ENCODE data around the gene CAPRIN2.

The CAPRIN2 gene

GRCh38 chr12:30754750-30755394 lies at the start of gene CAPRIN2:
Gene CAPRIN2 (minus strand): TSS chr12:30754951. CDS start chr12:30753520, 1,431 bp downstream.
- peak; percentile 95 for DNase-seq (ENCODE audit: low read depth)

GRCh38 chr12:30797689-30798088 lies 42.9 kb upstream of the CAPRIN2 start:
- peak; percentile 22 for DNase-seq (ENCODE audit: low read depth)

- peak; percentile 74 for DNase-seq (ENCODE audit: low read depth)
Observed at GRCh38 chr12:30796891-30797371, 42.2 kb upstream of the CAPRIN2 start.

GRCh38 chr12:30796313-30796780 lies 41.6 kb upstream of the CAPRIN2 start:
- peak; percentile 64 for DNase-seq (ENCODE audit: low read depth)

GRCh38 chr12:30795410-30796312 lies 40.9 kb upstream of the CAPRIN2 start:
- DNase-seq (ENCODE audit: low read depth): peak; percentile 91

DNA sequence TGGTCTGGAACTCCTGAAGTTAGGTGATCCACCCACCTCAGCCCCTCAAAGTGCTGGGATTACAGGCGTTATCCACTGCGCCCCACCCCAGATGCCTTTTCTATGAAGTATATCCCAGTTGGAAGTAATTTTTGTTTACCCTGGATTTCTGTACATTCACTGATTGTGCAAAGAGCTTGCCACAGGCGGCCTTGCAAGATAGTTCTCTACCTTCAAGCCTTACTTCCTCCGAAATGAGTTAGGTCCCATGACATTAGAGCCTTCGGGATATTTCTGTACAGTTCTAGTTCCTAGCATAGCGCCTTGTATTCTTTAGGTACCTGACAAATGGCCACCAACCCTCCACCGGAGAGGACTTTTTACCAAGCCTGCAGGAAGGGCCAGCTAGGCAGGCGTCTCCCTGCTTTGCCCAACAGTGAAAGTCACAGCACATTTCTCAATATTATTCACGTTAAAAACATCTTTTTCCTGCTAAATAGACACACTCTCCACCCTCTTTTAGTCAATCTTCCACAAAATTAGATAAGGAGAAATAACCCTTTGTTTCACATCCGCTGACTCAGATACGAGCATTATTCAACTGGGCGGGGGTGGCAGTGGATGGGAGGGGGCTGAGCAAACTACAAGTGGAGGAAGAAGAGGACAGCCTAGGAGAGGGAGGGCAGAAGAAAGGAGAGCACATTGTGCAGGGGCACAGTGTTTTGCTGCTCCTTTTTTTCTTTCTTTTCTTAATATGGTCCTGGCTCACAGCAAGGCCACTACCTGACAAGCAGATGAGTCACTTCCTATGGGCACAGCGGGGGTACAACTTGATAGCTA lies 40.0 kb upstream of the CAPRIN2 start:
- peak; percentile 92 for DNase-seq (ENCODE audit: low read depth)

GRCh38 chr12:30794020-30794419 lies 39.3 kb upstream of the CAPRIN2 start:
- no peak for DNase-seq (ENCODE audit: low read depth)

DNA sequence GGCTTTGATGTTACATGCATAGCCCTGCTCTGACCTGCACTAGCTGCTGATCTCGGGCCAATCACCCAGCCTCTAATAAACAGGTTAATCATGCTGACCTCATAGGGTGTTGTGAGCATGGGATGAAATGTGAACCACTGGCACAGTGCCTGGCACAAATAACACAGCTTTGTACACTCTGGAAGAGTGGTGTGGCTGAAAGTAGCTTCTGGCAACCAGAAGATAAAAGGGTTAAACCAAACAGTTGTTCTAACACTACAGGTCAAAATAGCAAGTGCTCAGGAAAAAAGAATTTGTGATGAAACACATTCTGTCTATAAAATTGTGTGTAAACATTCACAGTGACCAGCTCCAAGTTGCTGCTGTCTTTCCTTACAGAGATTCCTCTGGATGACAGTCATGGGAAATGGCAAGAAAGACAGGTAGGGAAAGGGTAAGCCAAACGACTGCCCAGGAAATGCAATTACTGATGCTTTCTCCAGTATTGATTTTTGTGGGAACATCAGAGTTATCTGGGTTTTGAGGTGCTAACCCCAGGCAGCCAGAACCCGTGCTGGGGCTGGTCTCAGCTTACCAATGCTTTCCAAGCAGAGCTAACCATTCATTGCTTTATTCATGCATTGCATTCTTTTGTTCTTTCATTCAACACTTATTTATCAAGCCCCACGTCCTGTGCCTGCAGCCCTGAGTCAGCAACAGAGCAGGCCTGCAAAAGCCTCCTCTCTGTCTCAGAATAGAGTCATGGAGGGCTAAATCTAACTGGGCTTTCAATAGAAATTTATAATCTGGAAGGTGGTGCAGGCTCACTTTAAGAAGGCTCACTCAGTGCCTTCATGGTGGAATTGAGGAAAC lies 38.1 kb upstream of the CAPRIN2 start:
- peak; percentile 62 for DNase-seq (ENCODE audit: low read depth)

- DNase-seq (ENCODE audit: low read depth): no peak
Observed at GRCh38 chr12:30792085-30792484, 37.3 kb upstream of the CAPRIN2 start.

DNA sequence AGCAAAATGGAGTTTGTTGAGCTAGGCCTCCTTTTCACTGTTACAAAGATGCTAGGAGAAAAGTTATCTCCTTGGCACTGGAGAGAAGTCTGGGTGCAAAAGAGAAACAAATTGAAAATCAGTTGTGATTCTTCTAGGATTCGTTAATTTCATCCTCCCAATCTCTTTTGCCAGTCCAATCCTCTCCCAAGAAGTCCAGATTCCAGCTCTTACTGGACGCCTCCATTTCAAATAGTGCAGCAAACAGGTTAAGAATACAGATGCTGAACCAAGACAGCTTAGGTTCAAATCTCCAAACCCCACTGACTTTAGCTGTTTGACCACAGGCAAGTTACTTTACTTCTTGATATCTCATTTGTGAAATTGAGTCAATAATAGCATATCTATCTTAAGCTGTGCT lies 34.0 kb upstream of the CAPRIN2 start:
- no peak for DNase-seq (ENCODE audit: low read depth)

DNA sequence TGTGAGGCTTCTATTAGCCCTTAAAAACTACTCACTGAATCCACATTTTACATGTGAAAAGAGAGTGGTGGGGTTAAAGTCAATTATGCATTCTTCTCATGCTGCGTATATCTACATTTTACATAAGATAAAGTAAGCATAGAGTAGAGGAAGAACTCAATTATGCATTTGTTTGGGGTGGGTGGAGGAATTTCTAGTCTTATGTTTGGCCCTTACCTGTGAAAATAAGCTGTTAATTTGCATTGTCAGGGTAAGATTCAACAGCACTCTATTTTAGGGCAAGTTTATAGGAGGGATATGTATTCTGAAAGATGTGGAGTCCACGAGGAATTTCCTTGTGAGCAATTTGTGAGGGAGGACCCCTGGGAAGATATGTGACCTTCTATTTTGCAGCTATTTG lies 30.9 kb upstream of the CAPRIN2 start:
- no peak for DNase-seq (ENCODE audit: low read depth)

DNA sequence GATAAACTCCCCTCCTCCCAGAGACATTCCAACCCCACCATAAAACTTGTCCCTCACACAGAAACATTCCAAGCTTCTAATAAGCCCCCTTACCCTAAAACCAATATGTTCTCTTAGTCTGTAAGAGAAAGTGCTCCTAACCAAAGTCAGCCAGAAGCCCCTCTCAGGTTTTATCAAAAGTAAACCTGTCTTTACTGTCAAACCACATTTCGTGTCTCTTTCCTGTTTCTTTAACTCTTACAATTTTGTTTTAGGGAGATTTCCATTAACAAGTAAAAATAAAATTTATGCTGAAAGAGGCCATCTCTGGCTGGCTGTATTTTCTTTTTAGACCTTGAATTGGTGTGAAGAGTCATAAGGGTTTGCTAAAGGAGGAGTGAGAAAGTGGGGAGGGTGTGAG lies 29.8 kb upstream of the CAPRIN2 start:
- no peak for DNase-seq (ENCODE audit: low read depth)

DNA sequence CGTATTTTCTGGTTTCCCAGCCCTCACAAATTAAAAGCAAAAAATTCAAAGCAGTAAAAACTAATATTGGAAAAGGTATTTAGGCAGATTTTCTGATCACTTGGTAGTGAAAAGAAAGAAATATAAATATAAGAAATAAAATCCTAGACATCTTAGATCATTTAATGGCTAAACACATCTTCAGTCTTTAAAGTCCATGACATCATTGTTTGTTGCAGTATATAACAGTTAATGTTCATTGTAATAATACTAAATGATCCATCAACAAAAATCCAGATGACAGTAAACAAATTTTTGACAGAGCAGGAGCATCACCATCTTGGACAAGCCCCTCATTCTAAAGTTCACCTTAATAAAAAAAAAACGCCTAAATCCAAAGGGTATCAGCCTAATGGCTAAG lies 29.2 kb upstream of the CAPRIN2 start:
- no peak for DNase-seq (ENCODE audit: low read depth)

DNA sequence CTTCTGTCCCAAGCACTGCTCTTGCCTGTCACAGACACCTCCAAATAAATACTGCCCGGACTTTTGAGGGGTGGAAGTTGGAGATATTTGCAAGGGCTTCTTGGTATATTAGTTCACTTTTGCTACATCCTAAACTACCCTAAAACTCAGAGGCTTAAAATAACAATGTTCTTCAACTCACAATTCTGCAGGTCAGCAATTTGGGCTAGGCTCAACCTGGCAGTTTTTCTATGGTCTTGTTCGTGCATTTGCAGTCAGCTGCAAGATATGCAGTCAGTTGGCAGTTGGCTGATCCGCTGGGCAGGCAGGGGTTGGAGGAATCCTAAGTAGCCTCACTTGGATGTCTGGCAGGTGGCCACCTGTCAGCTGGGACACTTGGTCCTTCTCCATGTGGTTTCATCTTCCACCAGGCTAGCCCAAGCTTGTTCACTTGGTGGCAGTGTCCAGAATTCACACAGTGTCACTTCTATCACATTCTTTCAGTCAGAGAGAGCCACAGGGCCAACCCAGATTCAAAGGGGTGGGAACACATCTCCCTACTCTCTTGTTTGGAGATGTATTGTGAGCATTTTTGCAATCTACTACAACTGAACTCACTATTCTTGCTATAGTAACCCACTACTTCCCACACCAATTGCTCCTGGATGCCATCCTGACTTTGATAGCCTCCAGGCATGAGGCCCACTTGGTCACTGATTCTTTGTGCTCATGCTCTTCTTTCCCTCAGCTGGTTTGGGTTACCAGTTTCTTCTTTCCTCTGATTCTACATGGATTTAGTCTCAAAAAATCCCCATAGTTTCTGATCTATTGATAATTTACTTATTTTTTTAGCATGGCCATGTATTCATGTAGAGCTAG lies 27.8 kb upstream of the CAPRIN2 start:
- no peak for DNase-seq (ENCODE audit: low read depth)

- DNase-seq (ENCODE audit: low read depth): no peak
Observed at GRCh38 chr12:30779578-30779977, 24.8 kb upstream of the CAPRIN2 start.

GRCh38 chr12:30779178-30779577 lies 24.4 kb upstream of the CAPRIN2 start:
- no peak for DNase-seq (ENCODE audit: low read depth)

- peak; percentile 12 for DNase-seq (ENCODE audit: low read depth)
Observed at GRCh38 chr12:30774599-30774998, 19.8 kb upstream of the CAPRIN2 start.

GRCh38 chr12:30769802-30770201 lies 15.1 kb upstream of the CAPRIN2 start:
- DNase-seq (ENCODE audit: low read depth): no peak

GRCh38 chr12:30764251-30764650 lies 9.5 kb upstream of the CAPRIN2 start:
- DNase-seq (ENCODE audit: low read depth): no peak

DNA sequence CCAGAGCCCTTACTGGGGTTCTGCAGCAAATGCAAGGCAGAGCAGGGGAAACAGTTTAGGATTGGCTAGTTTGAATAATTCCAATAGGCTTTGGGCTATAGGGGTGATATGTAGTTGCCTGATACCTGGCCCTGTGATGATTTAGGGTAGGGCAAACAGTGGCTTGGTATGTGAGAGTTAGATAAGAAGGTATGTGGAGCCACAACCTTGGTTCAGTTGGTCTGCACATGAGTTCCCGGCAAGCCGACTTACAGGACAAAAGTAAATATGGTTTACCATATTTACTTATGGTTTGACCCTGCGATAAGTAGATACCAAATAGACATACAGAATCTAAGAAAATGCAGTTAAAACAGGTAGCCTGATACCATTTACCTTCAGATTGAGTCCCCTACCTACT lies 8.3 kb upstream of the CAPRIN2 start:
- no peak for DNase-seq (ENCODE audit: low read depth)

Data from ELR (cell line).